NCI-H510A (cell line): ENCODE results near the gene SLC39A11.
A peak's percentile ranks its signal among the peaks of the same experiment; 100 is the strongest.
"Not testable (repeated sequence)": the region's sequence is repeated elsewhere in the genome, so short reads cannot be mapped to it uniquely, and the experiment has no call there.

ENCODE experiments used
- DNase-seq: peaks from one replicate; lab custom pipeline; 2025; lab: John Stamatoyannopoulos, UW

Gene SLC39A11

DNA sequence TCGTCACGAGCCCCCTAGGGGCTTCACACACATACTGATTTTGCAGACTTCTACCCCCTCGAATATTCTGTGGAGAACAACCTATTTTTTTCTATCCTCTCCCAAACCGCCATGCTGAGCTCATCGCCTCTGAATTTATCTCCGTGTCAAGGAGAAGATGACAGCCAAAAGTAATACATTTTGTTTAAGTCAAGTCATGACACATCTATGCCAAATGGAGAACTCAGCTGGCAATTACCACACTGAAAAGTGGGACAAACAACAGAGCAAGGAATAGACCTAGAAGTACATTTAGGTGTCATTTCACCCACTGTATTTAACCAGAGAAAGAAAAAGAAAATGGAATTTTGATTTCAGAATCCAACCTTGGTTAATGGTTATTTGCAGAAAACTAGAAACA, 260.2 kb downstream of the SLC39A11 start:
- no peak for DNase-seq

DNA sequence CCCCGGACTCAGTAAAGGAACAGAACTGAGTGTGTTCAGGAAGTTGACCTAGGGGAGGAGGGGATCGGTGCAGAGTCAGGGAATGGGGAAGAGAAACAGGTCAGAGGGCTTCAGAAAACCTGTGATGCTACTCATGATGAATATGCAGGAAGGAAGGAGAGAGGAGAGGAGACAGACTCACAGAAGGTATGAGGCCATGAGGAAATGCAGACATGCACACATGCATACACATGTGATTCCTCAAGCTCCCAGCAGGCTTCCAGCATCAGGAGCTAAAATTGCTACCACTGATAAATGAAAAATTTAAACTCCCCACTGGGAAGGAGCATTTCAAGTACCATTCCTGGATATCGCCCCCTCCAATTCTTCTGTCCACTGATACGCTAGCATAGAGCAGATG, 262.6 kb downstream of the SLC39A11 start:
- no peak for DNase-seq

DNA sequence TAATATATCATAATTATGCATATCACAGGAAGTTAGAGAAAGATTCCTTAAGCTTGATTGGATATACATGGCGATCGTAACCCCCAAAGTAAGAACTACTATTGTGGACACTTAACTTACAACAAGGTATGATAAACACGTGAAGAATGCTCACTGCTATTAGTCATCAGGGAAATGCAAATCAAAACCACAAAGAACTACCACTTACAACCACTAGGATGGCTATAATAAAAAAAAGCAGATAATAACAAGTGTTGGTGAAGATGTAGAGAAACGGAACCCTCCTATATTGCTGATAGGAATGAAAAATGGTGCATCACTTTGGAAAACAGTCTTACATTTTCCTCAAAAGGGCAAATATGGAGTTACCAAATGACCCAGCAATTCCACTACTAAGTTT, 265.9 kb downstream of the SLC39A11 start:
- DNase-seq, result no peak

DNA sequence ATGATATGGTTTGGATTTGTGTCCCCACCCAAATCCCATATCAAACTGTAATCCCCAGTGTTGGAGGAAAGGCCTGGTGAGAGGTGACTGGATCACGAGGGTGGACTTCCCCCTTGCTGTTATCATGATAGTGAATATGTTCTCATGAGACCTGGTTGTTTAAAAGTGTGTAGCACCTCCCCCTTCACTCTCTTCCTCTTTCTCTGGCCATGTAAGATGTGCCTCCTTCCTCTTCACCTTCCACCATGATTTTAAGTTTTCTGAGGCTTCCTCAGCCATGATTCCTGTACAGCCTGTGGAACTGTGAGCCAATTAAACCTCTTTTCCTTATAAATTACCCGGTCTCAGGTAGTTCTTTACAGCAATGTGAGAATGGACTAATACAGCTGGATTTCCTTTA, 266.4 kb downstream of the SLC39A11 start:
- not testable (repeated sequence) for DNase-seq

DNA sequence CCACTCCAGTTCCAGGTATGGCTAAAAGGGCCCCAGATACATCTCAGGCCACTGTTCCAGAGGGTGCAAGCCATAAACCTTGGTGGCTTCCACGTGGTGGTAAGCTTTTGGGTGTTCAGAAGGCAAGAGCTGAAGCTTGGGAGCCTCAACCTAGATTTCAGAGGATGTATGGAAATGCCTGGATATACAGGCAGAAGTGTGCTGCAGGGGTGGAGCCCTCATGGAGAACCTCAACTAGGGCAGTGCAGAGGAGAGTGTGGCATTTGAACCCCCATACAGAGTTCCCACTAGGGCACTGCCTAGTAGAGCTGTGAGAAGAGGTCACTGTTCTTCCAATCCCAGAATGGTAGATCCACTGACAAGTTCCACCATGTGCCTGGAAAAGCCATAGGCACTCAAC, 267.3 kb downstream of the SLC39A11 start:
- DNase-seq, result no peak

DNA sequence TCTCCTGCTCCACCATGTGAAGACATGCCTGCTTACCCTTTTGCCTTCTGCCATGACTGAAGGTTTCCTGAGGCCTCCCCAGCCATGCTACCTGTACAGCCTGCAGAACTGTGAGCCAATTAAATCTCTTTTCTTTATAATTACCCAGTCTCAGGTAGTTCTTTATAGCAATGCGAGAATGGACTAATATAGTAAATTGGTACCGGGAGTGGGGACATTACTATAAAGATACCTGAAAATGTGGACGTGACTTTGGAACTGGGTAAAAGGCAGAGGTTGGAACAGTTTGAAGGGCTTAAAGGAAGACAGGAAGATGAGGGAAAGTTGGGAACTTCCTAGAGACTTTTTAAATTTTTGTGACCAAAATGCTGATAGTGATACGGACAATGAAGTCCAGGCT, 268.2 kb downstream of the SLC39A11 start:
- DNase-seq, result not testable (repeated sequence)

DNA sequence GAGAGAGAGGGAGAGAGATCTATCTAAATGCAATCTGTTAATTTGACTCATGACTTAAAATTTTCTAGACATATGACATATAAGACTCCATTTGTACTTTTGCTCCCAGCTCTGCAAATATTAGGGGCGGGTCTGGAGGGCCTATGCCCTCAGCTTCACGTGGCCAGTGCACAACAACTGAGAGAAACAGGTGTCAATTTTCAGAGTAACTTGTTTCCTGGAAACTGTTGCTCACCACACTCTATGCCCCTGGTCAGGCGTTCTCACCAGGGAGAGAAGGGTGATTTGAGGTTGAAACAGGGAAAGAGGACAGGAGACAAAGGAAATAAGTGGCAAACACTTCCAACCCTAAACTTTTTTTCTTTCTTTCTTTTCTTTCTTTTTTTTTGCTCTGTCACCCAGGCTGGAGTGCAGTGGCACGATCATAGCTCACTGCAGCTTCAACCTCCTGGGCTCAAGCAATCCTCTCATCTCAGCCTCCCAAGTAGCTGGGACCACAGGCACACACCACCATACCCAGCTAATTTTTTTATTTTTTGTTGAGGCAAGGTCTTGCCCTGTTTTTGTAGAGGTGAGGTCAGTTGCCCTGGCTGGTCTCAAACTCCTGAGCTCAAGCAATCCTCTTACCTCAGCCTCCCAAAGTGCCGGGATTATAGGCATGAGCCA, 270.0 kb downstream of the SLC39A11 start:
- peak; percentile 5 for DNase-seq

DNA sequence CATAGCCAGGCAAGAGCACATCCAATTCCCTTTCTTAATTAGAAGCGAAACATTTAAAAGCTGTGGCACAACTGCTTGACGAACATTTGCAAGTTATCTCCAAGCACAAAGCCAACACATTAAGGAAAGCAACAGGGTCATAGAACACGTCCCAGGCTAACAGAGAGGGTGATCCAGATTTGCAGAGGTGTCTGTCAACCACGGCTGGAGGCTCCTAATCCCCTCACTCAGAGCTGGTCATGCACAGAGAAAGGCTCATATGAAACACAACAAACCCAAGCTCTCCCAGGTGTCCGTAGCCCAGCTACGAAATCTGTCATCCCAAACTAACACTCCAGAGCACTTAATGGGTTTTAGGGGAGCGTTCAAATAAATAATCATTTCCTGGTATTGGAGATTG, 276.1 kb downstream of the SLC39A11 start:
- no peak for DNase-seq

DNA sequence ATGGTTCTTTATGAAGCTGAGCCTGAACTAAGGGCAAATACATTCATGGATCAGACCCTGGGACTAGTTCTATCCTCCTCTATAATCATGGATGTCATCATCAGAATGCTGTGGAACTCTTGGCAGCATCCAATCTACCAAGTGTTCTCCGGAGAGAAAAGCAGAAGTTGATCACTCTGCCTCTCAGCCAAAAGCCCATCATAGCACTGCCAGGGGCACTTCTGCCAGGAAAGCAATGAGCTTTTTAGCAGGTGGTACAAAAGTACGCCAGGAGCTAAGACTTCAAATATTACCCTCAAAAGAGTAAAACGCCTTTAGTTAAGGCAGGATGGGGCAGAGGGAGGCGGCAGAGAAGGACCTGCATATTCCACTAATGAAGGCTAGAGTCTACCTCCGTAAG, 279.0 kb downstream of the SLC39A11 start:
- no peak for DNase-seq

DNA sequence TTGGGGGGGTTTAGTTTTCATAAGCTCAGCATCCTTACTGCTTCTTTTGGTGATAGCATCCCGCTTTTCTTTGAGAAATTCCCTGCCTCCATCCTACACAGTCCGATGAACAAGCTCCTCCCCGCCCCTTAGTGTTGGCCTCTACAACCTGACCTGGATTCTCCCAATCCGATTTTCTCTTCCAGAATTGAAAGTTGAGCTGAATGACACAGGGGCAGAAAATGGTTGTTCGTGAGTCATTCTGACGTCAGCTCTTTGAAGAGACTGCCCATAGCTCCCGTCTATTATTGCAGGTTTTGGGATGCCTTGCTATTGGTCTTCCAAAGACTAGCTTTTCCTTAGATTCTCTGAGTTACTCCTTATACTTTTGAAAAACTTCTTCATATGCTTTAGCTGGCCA, 279.7 kb downstream of the SLC39A11 start:
- DNase-seq, result no peak

DNA sequence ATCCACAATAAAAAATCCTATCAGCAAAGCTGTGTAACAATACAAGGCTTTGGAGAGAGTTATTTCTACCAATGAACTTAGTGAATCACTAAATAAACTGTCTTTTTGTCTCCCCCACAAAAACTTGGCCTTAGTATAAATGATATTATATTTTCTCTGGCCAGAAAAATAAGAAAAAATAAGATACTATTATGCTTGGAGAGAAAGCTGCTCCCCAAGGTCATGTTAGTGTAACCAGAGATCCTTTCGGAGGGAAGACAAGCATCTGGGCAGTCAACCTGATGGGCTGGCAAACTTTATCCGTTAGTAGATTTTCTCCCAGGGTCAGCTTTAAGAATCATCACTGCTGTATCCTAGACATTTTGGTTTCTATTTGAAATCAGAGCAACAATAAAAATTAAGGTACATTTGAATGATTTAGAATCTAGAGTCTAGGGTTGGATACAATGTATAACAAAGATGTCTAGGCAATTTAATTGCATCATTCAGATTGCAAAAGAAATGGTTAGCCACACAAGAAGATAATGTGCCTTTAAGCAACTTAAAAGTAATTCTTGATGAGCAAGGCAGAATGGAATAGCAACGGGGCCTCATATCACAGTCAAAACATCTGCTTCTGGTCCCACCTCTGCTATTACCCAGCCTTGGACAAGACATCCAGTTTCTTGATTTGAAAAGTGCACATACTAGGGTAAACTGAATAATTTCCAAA, 280.4 kb downstream of the SLC39A11 start:
- DNase-seq, result no peak

DNA sequence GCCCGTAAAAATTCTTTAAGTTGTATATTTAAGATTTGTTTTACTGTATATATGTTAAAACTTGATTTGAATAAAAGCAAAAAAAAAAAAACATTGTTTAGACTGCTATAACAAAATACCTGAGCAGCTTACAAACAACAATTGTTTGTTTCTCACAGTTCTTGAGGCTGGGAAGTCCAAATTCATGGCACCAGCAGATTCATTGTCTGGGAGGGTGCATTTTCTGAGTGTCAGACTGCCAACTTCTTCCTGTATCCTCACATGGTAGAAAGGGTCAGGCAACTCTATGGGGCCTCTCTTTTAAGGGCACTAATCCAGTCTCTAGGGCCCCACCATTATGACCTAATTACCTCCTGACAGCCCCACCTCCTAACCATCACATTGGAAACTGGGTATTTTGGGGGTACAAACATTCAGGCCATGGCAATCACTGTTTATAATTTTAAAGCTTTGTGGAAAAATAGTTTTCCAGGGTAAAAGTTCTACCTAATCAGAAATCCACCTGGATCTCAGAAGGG, 281.4 kb downstream of the SLC39A11 start:
- no peak for DNase-seq

DNA sequence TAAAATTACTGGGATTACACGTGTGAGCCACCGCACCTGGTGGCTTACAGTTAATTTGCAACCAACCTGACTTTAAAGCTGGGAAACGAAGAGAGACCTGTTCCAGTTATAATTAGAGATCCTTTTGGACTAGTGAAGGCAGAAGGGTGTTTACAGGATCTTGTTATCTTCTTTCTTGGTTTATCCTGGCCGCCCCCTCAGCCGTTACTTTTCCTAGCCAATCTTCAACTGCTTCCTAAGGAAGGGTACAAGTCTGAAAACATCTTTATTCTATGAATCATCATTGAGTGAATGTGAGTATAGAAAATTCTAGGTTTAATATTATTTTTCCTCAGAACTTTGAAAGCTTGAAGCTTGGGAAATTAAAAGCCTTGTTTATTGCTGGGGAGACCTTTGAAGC, 286.5 kb downstream of the SLC39A11 start:
- DNase-seq, result no peak

DNA sequence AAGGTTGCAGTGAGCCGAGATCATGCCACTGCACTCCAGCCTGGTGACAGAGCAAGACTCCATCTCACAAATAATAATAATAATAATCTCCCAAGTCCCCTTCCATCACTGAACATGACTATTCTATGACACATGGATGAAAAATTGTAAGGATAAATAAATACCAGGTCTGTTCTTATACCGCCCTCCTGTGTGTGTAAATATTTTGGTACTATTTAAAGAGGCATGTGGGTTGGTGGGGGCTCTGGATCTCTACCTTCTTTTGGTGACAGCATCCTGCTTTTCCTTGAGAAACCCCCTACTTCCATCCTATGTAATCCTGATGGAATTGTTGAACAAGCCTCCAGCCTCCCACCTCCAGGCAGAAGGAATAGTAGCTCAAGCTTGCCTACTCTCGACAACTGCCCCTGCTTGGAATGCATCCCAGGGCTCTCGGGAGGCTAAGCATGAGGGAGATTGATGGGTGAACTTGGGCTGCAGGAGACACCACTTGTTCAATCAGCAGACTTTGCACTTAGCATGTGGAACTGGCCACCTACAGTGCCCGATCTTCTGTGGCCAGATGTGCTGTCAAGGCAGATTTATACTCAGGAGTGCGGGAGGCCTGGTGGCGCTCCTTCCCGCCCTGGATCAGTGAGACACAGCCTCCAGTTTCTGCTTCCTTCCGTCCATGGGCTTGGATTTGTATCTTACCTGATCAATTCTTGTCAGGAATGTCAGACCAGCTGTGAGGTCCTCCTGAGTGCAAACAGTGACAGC, 287.4 kb downstream of the SLC39A11 start:
- no peak for DNase-seq

DNA sequence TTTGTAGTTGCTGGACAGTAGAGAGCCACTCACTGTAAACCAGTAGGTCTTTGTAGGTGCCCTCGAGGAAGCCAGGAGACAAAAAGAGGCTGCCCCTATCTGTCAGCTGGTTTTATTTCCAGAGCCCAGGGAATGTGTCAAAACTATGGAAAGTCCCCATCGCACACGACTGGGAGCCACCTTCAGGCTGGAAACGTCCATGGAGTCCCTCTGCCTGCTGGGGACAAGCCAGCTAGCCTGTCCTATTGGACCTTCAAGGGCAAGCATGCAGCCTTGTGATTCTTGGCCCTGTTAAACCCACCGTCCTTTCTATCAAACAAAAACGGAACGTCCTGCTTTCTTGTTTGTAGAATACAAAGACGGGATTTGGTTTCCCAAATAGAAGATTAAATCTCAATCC, 289.8 kb downstream of the SLC39A11 start:
- DNase-seq, result no peak

DNA sequence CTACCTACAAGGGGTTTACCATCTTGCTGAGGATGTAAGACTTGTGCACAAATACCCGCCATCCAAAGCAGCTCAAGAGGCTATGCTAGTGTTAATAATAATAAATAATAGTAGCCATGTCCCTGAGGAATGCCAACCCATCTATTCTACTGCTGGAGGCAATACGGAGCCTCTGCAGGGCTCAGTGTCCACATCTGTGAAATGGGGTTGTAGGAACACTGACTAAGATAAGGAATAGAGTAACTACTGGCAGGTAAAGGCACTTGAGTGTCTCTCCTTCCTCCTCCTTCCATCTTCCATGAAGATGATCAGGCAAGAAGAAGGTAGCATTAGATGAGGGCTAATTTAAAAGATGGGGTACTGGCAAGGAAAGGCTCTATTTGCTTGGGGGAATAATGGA, 295.3 kb downstream of the SLC39A11 start:
- DNase-seq, result no peak

DNA sequence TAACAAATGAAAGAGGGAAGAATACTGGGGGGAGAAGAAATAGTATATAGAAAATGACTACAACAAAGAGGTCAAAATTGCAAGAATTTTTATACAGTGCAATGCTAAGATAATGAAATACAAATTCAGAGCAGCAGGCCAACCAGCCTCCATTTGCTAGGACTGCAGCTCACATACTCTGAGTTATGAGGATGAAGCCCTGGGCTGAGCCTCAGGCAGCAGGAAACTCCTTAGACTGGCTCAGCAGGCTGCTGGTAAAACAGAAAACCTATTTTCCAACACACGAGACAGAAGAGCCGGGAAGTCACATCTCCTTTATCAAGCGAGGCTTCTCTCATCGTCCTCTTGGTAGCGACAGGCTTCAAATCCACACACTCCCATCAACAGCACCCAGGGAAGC, 296.5 kb downstream of the SLC39A11 start:
- DNase-seq, result no peak

DNA sequence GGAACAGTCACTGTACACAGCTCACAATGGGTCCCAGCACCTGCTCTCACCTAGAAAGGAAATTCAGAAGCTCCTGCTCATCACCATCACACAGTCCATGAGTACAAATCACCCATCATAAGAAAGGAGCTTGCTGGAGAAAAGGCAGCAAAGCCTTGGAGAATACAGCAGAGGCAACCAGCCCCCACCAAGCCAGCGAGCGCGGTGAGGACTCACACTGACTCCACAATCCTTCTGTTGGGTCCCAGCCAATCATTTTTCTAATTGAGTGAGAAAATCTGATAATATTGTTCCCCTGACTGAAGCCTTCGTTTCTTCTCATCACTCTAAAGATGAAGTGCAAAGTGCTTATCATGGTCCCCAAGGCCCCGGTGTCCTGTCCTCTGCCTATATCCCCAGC, 298.3 kb downstream of the SLC39A11 start:
- no peak for DNase-seq

DNA sequence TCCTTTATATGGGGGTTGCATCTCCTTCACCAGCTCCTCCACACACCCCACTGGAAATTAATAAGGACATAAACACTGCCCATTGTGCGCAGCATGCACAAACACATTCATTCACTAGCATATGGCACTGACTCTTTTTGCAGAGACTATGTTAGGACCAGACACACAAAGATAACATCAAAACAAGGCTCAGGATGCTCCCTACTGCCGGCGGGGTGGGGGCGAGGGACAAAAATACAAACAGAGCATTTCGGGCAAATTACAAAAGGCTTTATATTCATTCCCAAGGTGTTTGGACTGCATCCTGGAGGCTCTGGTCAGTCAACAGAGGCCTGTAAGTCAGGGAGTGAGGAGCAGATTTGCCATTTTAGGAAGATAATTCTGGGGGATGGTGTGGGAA, 299.7 kb downstream of the SLC39A11 start:
- no peak for DNase-seq

DNA sequence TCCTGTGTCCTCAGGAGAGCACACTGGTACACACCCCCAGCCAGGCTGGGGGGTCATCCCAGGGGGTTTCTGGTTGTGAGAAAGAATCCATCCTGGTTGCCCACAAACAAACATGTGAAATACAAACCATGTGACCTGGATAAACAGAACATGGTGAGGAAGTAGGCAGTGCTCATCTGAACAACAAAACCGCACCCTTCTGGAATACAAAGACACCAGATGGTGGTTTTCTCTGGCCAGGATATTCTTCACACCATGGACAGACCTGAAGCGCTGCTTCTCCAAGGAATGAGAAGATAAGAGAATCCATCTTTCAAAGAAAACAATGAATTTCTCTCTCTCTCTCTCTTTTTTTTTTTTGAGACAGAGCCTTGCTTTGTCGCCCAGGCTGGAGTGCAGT, 302.3 kb downstream of the SLC39A11 start:
- no peak for DNase-seq

DNA sequence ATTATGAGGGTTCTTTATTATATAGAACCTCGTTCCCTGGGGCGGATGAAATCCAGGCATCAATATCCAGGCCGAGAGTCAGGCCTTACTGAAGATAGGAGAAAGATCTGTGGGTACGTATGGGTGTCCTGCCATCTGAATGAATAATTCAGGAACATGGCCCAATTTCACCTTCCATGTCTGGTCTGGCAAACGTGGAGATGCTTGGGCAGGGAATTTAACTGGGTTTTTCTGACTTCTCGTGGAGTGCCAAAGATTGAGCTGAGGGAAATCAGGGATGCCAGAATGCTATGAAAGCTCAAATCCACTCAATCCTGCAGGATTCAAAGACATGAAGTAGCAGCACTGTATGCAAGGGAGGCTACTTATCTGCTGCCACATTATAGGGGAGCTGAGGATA, 302.8 kb downstream of the SLC39A11 start:
- no peak for DNase-seq

DNA sequence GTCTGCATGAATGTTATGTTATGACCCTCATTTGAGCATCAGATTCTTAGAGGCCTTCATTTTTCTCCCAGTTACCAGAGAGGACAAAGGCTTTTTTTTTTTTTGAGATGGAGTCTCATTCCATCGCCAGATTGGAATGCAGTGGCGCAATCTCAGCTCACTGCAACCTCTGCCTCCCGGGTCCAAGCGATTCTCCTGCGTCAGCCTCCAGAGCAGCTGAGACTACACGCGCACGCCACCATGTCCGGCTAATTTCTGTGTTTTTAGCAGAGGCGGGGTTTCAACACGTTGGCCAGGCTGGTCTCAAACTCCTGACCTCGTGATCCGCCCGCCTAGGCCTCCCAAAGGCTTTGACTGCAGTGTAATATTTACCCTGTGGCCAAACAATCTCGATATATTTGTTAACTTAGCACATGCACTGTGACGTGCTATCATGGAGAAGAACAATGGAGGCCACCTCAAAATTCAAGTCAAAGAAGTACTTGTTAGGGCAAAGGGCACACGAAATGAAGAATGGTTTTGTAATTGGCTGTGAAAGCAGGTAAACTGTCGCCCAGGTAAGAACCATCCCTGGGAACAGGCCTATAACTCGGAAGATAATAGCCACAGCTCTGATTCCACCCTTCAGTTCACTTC, 303.4 kb downstream of the SLC39A11 start:
- DNase-seq, result peak; percentile 24

DNA sequence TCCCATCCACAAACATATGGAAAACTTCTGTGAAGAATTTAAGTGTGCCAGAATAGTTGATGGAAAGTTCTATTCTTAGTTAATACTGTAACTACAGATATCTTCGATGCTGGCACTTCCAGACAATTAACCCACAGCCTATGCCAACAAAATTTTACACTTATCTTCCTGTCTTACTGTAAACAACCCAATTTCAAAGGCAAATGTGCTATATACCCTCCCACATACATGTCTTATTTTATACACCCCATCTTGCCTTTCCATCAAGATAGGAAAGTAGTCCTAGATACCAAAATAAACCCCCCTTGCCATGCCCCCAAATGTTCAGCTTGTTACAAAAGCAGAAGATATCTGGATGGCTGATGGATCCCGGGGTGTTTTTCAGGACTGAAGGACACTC, 306.3 kb downstream of the SLC39A11 start:
- DNase-seq, result no peak
